GM23338 (cell line): ENCODE measurements around the gene ATL2. TPM values are rescaled to one million over a fixed set of nuclear protein-coding genes. Genes with fewer than 3 reads are reported as not detected.

Experiments
- ATAC-seq: fragments of 200-7000 bp; cut with Tn5 transposase; 3 replicates; pipeline ENCODE4 v1.9.1; 2020
- DNase-seq: peaks from one replicate; pipeline ENCODE4 v3.0.0-alpha.2; 2015; ENCODE audit warnings: low spot score
- H2AFZ ChIP-seq: fragments of 200-600 bp; sonication (generic); 2 replicates; pipeline ENCODE4 v1.8.0; 2016; ENCODE audit warnings: antibody characterized with exemption, mild to moderate bottlenecking, moderate library complexity
- H3F3A ChIP-seq: fragments of 200-600 bp; sonication (generic); replicated peaks from 2 replicates; pipeline ENCODE4 v1.8.0; 2017; ENCODE audit warnings: antibody characterized with exemption, mixed run types, low read depth
- H3K27ac ChIP-seq: fragments of 200-600 bp; sonication (generic); 2 replicates; pipeline ENCODE4 v1.6.1; 2016; ENCODE audit warnings: low read depth
- H3K27me3 ChIP-seq: fragments of 200-600 bp; sonication (generic); 2 replicates; pipeline ENCODE4 v1.8.0; 2016; ENCODE audit warnings: mild to moderate bottlenecking, mixed run types, moderate library complexity; ENCODE audit not compliant: insufficient read depth
- H3K36me3 ChIP-seq: fragments of 200-600 bp; sonication (generic); 2 replicates; pipeline ENCODE4 v1.8.0; 2016; ENCODE audit warnings: mild to moderate bottlenecking; ENCODE audit not compliant: insufficient read depth
- H3K4me1 ChIP-seq: fragments of 200-600 bp; sonication (generic); 2 replicates; pipeline ENCODE4 v1.8.0; 2016; ENCODE audit warnings: mild to moderate bottlenecking, moderate library complexity; ENCODE audit not compliant: insufficient read depth
- H3K4me2 ChIP-seq: fragments of 200-600 bp; sonication (generic); 2 replicates; pipeline ENCODE4 v1.7.1; 2017; ENCODE audit warnings: mixed run types
- H3K4me3 ChIP-seq: fragments of 200-600 bp; sonication (generic); 2 replicates; pipeline ENCODE4 v1.6.1; 2016; ENCODE audit warnings: mixed run types
- H3K79me2 ChIP-seq: fragments of 200-600 bp; sonication (generic); replicated peaks from 2 replicates; pipeline ENCODE4 v1.8.0; 2017; ENCODE audit warnings: mild to moderate bottlenecking; ENCODE audit not compliant: insufficient read depth
- H3K9me2 ChIP-seq: fragments of 200-600 bp; sonication (generic); 2 replicates; pipeline ENCODE4 v1.8.0; 2017; ENCODE audit not compliant: insufficient read depth
- H4K20me1 ChIP-seq: fragments of 200-600 bp; sonication (generic); replicated peaks from 2 replicates; pipeline ENCODE4 v1.8.0; 2017; ENCODE audit warnings: mild to moderate bottlenecking; ENCODE audit not compliant: insufficient read depth
- H3K27ac Mint-ChIP-seq: 2 replicates; pipeline ENCODE4 v1.8.0; 2020; ENCODE audit warnings: inconsistent platforms, mild to moderate bottlenecking, moderate library complexity, mixed read lengths
- H3K27me3 Mint-ChIP-seq: 3 replicates; pipeline ENCODE4 v1.8.0; 2022; ENCODE audit warnings: low read depth, mild to moderate bottlenecking, moderate library complexity, mixed read lengths, inconsistent platforms; ENCODE audit not compliant: insufficient read depth, poor library complexity
- H3K36me3 Mint-ChIP-seq: 3 replicates; pipeline ENCODE4 v1.8.0; 2021; ENCODE audit warnings: low read depth, mild to moderate bottlenecking, inconsistent platforms, moderate library complexity, mixed read lengths
- H3K4me1 Mint-ChIP-seq: 3 replicates; pipeline ENCODE4 v1.8.0; 2020; ENCODE audit warnings: mild to moderate bottlenecking, inconsistent platforms, mixed read lengths
- H3K4me3 Mint-ChIP-seq: 3 replicates; pipeline ENCODE4 v1.8.0; 2021; ENCODE audit warnings: moderate library complexity, mild to moderate bottlenecking, inconsistent platforms, mixed read lengths
- H3K9me3 Mint-ChIP-seq: 3 replicates; pipeline ENCODE4 v1.8.0; 2020; ENCODE audit warnings: moderate library complexity, mild to moderate bottlenecking, inconsistent platforms, mixed read lengths
- CTCF ChIP-seq, 2 experiments: fragments of 200-600 bp in 1 of 2; sonication (generic) in 1 of 2; conservative IDR thresholded peaks; 2 replicates each; pipeline versions ENCODE4 v1.5.1 to v1.6.1; 2016 to 2017; ENCODE audit warnings: antibody characterized with exemption in 2 of 2, low read depth in 2 of 2, mild to moderate bottlenecking in 2 of 2, moderate library complexity in 1 of 2
- EZH2phosphoT487 ChIP-seq: fragments of 200-600 bp; sonication (generic); IDR thresholded peaks from one replicate; pipeline ENCODE4 v1.8.1; 2018; ENCODE audit warnings: antibody characterized with exemption; ENCODE audit not compliant: unreplicated experiment
- JUNB ChIP-seq: IDR thresholded peaks from one replicate; pipeline ENCODE4 v1.6.1; 2016; ENCODE audit warnings: antibody characterized with exemption; ENCODE audit not compliant: unreplicated experiment
- NANOG ChIP-seq: IDR thresholded peaks from 2 replicates; pipeline ENCODE4 v1.6.1; 2016; ENCODE audit warnings: antibody characterized with exemption, borderline replicate concordance
- POLR2AphosphoS5 ChIP-seq: IDR thresholded peaks from 2 replicates; pipeline ENCODE4 v1.6.1; 2016; ENCODE audit warnings: antibody characterized with exemption, low read depth
- STAT1 ChIP-seq: IDR thresholded peaks from one replicate; pipeline ENCODE4 v1.6.1; 2016; ENCODE audit warnings: antibody characterized with exemption; ENCODE audit not compliant: unreplicated experiment
- ZNF331 ChIP-seq: fragments of 250-450 bp; sonication (Bioruptor Pico); IDR thresholded peaks from 2 replicates; pipeline ENCODE4 v1.5.0; 2020; ENCODE audit warnings: low read depth, mild to moderate bottlenecking, moderate library complexity
- polyA plus RNA-seq: library from polyadenylated mRNA; unstranded; fragments of >200 nt; fragmentation: Nextera tagmentation; extraction: Ambion mirVana; gene quantifications from 2 replicates; pipeline ENCODE4 v1.2.1, GENCODE V29; 2016
- total RNA-seq: library from RNA; depleted of rRNA; stranded (reverse); fragments of >200 nt; shearing (Covaris generic); gene quantifications from 2 replicates; pipeline ENCODE4 v1.2.3, GENCODE V29; 2014
- TF ChIP-seq, protein P1 (sequence below): fragments of 250-450 bp; sonication (Bioruptor Pico); IDR thresholded peaks from 2 replicates; pipeline ENCODE4 v1.5.0; 2020; ENCODE audit warnings: mild to moderate bottlenecking, moderate library complexity

The ATL2 gene
- total and polyA plus RNA-seq, 2 experiments from 2014 or later = 30.2 to 140 TPM

GRCh38 chr2:38296197-38296780, 80.8 kb downstream of the ATL2 start (continued):
- TF ChIP-seq, protein P1, sequence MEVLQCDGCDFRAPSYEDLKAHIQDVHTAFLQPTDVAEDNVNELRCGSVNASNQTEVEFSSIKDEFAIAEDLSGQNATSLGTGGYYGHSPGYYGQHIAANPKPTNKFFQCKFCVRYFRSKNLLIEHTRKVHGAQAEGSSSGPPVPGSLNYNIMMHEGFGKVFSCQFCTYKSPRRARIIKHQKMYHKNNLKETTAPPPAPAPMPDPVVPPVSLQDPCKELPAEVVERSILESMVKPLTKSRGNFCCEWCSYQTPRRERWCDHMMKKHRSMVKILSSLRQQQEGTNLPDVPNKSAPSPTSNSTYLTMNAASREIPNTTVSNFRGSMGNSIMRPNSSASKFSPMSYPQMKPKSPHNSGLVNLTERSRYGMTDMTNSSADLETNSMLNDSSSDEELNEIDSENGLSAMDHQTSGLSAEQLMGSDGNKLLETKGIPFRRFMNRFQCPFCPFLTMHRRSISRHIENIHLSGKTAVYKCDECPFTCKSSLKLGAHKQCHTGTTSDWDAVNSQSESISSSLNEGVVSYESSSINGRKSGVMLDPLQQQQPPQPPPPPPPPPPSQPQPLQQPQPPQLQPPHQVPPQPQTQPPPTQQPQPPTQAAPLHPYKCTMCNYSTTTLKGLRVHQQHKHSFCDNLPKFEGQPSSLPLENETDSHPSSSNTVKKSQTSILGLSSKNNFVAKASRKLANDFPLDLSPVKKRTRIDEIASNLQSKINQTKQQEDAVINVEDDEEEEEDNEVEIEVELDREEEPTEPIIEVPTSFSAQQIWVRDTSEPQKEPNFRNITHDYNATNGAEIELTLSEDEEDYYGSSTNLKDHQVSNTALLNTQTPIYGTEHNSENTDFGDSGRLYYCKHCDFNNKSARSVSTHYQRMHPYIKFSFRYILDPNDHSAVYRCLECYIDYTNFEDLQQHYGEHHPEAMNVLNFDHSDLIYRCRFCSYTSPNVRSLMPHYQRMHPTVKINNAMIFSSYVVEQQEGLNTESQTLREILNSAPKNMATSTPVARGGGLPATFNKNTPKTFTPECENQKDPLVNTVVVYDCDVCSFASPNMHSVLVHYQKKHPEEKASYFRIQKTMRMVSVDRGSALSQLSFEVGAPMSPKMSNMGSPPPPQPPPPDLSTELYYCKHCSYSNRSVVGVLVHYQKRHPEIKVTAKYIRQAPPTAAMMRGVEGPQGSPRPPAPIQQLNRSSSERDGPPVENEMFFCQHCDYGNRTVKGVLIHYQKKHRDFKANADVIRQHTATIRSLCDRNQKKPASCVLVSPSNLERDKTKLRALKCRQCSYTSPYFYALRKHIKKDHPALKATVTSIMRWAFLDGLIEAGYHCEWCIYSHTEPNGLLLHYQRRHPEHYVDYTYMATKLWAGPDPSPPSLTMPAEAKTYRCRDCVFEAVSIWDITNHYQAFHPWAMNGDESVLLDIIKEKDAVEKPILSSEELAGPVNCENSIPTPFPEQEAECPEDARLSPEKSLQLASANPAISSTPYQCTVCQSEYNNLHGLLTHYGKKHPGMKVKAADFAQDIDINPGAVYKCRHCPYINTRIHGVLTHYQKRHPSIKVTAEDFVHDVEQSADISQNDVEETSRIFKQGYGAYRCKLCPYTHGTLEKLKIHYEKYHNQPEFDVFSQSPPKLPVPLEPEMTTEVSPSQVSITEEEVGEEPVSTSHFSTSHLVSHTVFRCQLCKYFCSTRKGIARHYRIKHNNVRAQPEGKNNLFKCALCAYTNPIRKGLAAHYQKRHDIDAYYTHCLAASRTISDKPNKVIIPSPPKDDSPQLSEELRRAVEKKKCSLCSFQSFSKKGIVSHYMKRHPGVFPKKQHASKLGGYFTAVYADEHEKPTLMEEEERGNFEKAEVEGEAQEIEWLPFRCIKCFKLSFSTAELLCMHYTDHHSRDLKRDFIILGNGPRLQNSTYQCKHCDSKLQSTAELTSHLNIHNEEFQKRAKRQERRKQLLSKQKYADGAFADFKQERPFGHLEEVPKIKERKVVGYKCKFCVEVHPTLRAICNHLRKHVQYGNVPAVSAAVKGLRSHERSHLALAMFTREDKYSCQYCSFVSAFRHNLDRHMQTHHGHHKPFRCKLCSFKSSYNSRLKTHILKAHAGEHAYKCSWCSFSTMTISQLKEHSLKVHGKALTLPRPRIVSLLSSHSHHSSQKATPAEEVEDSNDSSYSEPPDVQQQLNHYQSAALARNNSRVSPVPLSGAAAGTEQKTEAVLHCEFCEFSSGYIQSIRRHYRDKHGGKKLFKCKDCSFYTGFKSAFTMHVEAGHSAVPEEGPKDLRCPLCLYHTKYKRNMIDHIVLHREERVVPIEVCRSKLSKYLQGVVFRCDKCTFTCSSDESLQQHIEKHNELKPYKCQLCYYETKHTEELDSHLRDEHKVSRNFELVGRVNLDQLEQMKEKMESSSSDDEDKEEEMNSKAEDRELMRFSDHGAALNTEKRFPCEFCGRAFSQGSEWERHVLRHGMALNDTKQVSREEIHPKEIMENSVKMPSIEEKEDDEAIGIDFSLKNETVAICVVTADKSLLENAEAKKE = no peak
- no peak for TF ChIP-seq POLR2AphosphoS5

DNA sequence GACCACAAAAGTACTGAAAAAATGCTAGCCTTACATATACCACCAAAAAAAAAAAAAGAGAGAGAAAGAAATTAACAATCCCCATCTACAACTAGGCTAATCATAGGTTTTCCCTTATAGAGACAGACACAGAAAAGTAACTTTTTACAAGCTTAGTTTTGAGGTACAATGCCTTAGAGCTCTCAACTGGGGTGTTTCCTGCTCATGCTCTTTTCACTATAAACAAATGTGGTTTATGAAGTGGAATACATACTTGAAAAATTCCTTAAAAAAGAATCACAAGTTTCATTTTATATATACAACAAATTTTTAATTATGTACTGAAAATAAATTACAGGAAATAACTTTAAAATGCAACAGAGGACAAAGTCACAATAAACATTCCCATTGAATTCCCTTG, 82.5 kb downstream of the ATL2 start:
- H3F3A ChIP-seq = no peaks in the 10 kb centered on the region
- Mint-ChIP-seq H3K4me3 (no peak overlapping the region), H3K4me1 (peaks cover 7% of the 10 kb centered on the region; the same call in 2 of the 3 replicates), H3K27me3 (no peaks in the 10 kb centered on the region), H3K27ac (no peak overlapping the region), H3K9me3 (no peaks in the 10 kb centered on the region), H3K36me3 (peaks cover 37% of the 10 kb centered on the region)
- ATAC-seq (no peak), DNase-seq (no peak)
- no peaks in the 10 kb centered on the region for H3K79me2 ChIP-seq
- H3K27me3 ChIP-seq = no peaks in the 10 kb centered on the region
- H3K4me2 ChIP-seq = no peak overlapping the region
- H3K36me3 ChIP-seq = peaks cover 12% of the 10 kb centered on the region; the same call in 1 of the 2 replicates
- H3K4me1 ChIP-seq = peaks cover 15% of the 10 kb centered on the region
- no peak overlapping the region for H2AFZ ChIP-seq
- no peak overlapping the region for H3K27ac ChIP-seq
- no peaks in the 10 kb centered on the region for H3K9me2 ChIP-seq
- H4K20me1 ChIP-seq = no peaks in the 10 kb centered on the region
- no peak overlapping the region for H3K4me3 ChIP-seq
- TF ChIP-seq JUNB = no peak
- no peak for TF ChIP-seq ZNF331 (CRISPR knock-in tag)
- no peak for TF ChIP-seq POLR2AphosphoS5
- no peak for TF ChIP-seq NANOG
- TF ChIP-seq CTCF (conservative IDR thresholded peaks at IDR 0.05; ENCODE audit: low read depth in 2 of 2) = no peak
- no peak for TF ChIP-seq STAT1
- TF ChIP-seq EZH2phosphoT487 = no peak
- TF ChIP-seq, protein P1 = no peak
